Mesangial cell (primary cell): ENCODE results near the gene SERINC1. TPM values are rescaled to one million over a fixed set of nuclear protein-coding genes. Genes with fewer than 3 reads are reported as not detected.

Experiments
- total RNA-seq: library from RNA; depleted of rRNA; stranded (reverse); fragments of >200 nt; gene quantifications from 2 replicates; pipeline ENCODE4 v1.2.3, GENCODE V29; 2015

The SERINC1 gene
- total RNA-seq = 53.1 and 86.8 TPM in 2 replicates

DNA sequence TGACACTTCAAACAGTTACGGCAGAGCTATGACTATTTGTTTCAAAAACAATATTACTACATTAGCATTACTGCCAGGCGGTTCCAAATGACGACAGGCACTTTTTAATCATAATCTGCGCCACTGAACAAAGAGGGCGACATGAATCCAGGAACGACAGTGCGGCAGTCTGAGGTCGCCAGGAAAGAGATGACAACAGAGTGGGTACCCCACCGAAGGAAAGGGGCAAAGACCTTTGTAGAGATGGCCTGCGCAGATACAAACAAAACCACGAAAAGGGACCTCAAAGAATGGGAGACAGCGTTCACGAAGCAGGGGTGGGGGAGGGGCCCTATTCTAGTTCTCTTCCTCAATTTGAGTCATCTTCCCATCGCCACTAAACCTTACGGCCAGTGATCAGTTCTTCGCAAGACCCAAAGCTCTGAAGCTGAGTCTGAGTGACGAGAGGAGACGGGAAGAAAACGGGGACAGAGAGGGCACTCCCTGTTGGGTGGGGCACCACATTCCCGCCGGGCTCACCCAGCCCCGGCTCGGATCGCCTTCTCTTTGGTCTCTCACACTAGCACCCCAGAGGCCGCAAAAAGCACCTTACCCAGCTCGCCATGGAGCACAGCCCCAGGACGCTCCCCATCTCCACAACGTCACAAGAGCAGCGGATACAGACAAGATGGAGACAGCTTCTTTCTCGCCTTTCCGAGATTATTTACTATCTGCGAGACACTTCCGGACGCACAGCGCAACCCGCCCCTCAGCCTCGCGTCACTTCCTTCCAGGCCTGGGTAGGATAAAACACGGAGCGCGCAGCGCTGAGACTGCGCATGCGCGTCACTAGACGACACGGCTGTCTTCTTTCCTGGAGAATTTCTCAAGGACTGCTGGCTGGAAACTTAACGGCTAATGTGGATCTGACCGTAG is at the start of gene SERINC1:
Gene SERINC1 (minus strand): TSS at position 701 of the 915 bp plus-strand sequence. CDS start 70 bp downstream, at position 631.

DNA sequence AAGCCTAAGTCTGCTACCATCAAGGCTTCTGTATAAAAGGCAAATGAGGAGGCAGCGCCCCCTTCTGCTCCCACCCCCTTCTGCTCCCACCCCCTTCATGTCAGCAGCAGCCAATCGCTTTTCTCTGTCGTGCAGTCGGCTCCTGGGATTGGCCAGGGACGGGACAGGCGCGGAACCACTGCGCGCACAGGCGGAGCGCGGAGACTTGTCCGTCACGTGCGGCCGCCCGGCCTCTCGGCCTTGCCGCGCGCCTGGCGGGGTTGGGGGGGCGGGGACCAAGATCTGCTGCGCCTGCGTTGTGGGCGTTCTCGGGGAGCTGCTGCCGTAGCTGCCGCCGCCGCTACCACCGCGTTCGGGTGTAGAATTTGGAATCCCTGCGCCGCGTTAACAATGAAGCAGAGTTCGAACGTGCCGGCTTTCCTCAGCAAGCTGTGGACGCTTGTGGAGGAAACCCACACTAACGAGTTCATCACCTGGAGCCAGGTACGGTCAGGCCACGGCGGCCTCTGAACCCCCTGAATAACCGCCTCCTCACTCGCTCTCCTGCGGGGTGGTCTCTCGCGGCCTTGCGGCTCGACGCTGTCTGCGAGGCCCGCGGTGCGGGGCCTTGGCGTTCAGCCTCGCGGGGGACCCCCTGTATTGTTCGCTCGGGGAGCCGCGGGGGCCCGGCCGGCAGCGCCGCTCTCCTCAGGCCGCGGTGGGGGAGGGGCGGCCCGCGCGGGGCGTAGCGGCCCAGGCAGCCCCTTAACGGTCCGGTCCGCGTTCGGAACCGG is 72.1 kb downstream of the SERINC1 start, which contains the start of gene HSF2:
Gene HSF2 (plus strand): TSS at position 305 of the 773 bp plus-strand sequence. CDS start 86 bp downstream, at position 391.

Other genes with a start within 250 kb of the SERINC1 start
- 12.0 and 13.7 TPM in 2 replicates for gene HSF2, start 72.2 kb downstream of the SERINC1 start, total RNA-seq
- gene PKIB, start 138.6 kb upstream of the SERINC1 start, total RNA-seq = 15.2 and 18.0 TPM in 2 replicates